Renal cortical epithelial cell (primary cell): ENCODE results near the gene TEDC2. TPM values are rescaled to one million over a fixed set of nuclear protein-coding genes. Genes with fewer than 3 reads are reported as not detected.

Source experiments
- DNase-seq: peaks from one replicate; pipeline ENCODE4 v3.0.0-alpha.2; 2011; ENCODE audit warnings: low read depth
- total RNA-seq: library from RNA; depleted of rRNA; stranded (reverse); fragments of >200 nt; gene quantifications from 2 replicates; pipeline ENCODE4 v1.2.3, GENCODE V29; 2014

Gene TEDC2
- total RNA-seq, 1 donor from 2014 or later = 2.3 TPM

GRCh38 chr16:2496223-2497115 is 36.6 kb downstream of the TEDC2 start:
- no peak for DNase-seq

DNA sequence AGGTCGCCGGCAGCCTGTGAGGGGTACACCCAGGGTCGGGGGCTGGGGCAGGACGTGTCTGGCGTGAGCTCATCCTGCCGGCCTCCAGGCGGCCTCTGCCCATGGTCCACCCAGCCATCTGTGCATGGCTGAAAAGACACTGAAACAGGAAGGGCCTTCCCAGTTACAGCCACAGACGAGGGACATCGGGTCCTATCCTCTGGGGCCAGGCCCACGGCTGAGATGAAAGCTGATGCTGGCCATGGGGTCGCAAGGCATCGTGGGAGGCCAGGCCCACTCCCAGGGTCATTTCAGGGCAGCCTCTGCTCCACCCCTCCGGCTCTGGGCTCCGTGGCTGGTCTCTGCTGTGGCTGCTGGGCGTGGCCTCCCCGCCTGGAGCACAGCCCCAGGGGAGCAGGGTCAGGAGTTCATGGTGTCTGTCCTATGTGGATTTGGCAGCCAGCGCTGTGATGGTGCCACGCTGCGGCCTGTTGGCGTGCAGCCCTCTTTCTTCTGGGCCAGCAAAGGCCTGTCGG is 37.3 kb downstream of the TEDC2 start:
- DNase-seq = no peak

DNA sequence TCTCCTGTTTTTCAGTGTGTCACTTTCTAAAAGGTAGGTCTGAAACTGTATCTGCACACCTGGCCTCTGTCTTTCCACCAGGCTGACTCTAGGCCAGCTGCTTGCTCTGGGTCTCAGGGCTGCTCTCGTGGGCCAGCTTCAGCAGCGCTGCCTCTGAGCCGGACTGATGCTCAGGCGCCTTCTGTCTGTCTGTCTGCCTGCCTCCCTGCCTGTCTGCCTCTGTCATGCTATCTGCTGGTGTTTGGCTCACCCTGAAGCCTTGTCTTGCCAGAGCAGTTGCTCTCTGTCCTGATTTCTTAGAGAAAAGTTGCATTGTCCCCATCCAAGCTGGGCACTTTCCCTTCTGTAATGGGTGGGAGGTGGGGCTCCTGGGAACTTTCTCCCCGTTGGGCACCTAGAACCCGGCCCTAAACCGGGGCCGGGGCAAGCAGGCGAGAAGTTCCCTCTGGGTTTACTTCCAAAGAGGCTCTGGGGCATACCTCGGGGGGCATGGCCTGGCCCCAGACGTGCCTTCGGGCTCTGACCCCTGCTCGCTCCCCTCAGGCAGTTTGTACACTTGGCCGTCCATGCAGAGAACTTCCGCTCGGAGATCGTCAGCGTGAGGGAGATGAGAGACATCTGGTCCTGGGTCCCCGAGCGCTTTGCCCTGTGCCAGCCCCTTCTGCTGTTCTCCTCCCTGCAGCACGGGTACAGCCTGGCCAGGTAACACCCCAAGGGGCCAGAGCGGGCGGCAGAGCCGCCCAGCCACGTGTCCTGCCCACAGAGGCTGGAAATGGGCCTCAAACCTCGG is 38.0 kb downstream of the TEDC2 start:
- DNase-seq = no peak

DNA sequence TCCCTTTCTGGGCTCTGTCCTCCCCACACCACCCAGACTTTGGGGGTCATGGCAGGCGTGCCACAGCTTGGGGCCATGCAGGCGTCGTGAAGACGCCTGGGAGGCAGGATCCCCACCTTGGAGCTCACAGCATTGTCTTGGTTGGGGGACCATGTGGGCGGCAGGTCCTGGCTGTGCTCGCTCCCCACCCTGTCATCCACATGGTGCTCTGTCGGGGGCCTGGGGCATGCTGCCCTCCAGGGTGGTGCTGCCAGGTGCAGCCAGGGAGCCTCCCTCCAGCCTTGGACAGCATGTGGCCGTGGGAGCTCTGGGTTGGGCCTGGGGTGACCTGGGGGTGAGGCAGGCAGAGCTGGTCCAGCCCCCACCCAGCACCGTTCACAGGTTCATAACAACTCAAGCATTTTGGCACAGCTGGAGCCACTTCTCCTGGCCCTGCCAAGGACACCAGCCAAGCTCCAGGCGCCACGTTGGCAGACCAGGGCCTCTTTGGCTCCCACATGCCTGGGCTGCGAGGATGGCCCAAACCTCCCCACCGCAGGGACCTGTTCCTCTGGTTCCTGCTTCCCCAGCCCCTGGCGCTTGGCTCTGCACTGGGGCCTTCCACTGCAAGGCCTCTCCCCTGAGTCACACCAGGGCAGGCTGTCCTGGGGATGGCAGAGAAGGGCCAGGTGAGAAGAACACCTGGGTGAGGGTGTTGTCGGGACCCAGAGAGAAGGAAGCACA is 38.8 kb downstream of the TEDC2 start:
- no peak for DNase-seq

DNA sequence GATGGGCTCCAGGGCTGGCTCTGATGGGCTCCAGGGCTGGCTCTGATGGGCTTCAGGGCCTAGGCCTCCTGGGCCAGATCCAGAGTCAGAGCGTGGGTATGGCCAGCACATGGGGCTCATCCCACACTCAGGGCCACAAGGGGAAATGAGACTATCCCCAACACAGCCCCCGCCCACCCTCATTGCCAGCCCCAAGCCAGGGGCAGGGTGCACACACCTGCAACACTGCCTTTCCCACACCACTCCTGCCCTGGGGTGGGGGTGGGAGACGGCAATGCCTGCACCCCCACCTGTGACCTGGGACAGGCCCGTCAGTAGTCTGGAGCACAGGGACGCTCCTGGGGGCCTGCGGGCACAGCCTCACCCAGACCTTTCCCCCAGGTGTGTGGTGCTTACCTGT is 39.5 kb downstream of the TEDC2 start:
- no peak for DNase-seq

GRCh38 chr16:2499890-2500429 is 40.1 kb downstream of the TEDC2 start:
- no peak for DNase-seq

DNA sequence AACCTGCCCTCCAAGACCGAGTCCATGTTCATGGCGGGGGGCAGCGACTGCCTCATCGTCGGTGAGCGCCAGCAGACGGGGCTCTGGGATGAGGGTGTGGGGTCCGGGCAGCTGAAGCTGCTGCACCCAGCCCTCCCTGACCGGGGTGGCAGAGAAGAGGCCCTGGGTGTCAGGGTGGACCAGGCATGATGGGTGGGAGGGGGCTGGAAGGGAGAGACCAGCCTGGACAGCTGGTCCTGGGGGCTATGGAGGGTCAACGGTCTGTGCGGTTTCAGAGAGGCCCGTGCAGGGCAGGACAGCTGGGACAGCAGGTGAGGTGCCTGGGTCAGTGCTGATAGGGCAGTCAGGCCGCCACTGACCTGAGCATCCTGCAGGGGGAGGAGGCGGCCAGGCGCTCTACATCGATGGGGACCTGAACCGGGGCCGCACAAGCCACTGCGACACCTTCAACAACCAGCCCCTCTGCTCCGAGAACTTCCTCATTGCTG is 40.6 kb downstream of the TEDC2 start:
- no peak for DNase-seq

DNA sequence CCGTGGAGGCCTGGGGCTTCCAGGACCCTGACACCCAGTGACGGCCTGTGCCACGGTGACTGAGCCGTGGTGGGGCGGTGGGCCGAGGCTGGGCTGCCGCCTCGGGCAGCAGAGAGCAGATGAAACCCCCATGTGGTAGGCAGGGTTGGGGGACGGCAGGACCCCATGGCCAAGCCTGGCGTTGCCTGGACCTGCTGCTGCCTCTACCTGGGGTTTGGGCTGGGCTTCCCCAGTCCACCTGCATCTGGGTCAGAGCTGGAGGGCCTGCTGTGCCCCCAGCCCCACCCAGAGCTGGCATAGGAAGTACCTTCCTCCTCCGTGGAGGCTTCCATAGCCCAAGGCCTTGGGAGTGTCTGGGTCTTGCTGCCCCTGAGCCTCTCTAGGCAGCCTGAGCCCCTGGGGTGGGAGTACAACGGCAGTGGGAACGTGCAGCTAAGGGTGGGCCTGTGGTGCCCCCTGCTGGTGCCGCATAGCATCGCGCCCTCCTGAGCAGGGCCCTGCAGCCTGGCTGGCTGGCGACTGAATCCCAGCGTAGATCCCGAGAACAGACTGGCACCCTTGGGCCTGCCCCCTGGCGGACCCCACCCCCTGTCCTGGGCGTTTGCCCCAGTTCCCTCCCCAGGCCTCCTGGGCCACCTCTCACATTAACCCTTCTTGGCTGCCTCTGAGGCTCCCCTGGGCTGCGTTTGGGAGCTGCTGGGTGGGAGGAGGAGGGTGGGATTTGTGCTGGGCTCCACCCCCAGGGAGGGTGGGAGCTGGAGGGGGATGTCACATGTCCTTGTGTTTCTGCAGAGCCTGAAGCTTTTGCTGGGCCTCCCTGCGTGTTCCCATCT is 41.2 kb downstream of the TEDC2 start:
- DNase-seq = peak; percentile 62

DNA sequence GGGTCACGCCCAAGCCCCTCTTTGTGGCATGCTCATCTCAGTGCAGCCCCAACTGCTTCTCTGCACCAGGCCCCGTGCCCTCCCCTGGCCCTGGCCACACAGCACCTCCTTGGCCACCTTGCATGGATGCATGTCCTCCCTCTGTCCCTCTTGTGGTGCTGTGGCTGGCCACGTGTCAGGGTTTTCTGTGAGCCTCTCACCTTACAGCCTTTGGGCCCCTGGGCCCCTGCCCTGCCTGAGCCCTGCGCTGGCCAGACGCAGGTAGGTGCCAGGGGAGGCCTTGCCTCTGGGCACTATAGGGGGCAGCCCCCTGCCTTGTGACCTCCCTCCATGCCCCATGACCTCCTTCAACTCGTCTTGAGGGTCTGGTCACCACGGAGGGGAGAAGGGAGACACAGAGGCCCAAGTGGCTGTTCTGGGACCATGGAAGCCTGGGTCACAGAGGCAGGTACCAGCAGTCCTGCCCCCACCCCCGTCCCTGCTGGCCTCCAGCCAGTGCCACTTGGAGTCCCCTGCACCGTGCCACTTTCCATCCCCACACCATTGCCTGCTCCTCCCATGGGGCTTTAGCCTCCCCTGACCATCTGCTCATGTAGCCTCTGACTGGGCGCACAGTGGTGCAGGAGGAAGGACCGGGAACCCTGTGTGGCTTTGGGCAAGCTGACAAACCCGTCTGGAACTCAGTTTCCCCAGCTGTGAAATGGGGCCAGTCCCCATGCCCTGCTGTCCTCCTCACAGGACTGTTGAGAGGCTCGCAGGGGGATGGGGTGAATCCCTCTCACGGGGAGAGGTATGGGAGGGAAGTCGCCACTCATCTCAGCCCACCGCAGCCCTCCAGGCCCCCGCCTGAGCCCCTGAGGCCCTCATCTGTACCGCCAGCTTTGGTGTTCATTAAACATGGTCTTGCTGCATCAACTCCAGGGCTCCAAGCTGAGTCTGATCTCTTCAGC is 42.3 kb downstream of the TEDC2 start:
- no peak for DNase-seq

- DNase-seq = no peak
Measured at GRCh38 chr16:2505695-2506094, 45.8 kb downstream of the TEDC2 start.

DNA sequence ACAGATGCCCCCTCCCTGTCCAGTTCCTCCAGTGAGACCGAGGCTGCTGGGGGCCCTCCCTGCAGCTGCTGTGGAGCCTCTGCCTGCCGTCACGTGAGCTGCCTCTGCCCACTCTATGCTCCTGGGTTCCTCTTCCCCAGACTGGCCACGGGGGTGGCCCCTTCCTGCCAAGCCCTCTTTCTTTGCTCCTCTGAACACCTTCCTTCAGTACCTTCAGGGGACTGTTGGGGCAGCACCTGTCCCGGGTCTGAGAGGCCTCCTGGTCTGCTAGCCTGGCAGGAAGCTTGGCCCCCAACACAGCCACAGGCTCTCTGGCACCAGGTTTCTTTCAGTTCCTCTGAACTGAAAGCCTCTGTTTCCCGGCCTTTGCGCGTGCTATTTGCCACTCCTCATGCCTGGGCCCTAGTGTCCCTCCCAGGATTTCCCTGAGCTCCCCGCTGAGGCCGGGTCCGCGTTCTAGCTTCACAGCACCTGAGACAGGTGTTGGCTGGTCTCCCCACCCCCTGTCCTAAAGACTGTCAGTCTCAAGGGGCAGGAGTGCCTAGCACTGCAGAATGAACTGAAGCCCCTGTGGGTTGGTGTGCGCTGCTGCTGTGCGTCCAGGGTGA is 47.2 kb downstream of the TEDC2 start:
- no peak for DNase-seq

DNA sequence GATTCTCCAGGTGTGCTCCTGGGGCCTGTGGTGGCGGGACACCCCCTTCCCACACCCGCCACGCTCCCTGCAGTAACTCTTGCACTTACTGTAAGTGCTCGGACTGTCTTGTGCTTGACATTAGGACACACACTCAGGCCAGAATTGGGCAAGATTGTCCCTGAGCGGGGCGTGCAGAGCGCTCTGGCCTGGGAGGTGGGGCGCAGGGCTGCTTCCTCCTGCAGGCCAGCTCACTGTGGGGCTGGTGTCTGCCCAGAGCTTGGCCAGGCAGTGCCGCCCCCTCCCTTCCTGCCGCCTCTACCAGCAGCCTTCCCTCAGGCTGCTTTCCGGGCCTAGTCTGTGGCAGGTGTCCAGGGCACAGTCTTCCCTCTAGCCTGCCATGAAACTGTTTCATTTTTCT is 47.8 kb downstream of the TEDC2 start:
- no peak for DNase-seq

DNA sequence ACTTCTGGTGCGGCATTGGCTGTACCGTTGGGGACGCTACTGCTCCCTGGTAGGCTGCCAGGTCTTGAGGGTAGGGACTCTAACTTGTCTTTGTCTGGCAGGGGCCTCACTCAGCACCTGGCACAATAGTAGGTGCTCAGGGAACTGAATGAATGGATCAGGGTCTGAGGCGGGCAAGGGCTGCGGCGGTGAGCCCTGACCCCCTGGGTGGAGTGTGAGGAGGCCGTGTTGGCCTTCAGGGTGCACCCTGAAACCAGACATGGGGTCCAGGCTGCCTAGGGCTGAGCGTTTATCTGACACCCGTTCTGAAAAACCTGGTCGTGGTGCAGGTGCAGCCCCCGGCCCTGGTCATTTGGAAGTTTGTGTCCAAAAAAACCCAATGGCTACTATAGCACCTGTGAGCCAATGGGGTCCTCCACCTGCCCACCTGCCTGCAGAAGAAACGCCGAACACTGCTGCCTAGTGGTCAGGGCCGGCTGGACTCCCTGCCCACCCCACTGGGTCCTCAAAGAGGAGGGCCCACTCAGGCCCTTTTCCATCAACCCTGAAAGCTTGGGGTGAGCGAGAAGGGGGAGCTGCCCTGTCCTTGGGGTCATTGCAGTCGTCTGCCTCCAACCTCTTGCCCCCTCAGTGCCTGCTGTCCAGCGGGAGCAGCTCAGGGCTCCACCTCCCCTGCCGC is 49.0 kb downstream of the TEDC2 start:
- no peak for DNase-seq

DNA sequence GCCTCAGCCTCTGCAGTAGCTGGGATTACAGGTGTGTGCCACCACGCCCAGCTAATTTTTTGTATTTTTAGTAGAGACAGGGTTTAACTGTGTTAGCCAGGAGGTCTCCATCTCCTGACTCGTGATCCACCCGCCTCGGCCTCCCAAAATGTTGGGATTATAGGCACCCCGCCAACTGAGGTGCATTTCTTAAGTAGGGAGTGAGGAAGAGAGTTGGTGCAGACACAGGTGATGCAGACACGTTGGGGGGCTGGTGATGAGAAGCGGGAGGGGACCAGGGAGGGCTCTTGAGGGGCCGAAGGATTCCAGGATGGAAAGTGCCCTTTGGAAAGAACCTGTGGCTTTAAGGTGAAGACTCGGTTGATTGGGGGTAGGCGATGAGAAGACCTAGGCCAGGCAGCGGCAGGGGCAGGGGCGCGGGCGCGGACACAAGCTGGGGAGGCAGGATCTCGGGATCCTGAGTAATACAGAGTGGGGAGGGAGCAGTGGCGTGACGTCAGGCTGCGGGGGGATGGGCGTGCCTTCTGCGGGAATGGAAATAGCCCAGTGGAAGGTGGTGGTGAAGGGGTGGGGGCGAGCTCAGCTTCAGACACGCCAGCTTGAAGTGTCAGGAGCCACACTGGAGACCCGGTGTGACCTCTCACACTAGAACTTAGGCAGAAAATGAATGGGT is 51.4 kb downstream of the TEDC2 start:
- peak; percentile 30 for DNase-seq

DNA sequence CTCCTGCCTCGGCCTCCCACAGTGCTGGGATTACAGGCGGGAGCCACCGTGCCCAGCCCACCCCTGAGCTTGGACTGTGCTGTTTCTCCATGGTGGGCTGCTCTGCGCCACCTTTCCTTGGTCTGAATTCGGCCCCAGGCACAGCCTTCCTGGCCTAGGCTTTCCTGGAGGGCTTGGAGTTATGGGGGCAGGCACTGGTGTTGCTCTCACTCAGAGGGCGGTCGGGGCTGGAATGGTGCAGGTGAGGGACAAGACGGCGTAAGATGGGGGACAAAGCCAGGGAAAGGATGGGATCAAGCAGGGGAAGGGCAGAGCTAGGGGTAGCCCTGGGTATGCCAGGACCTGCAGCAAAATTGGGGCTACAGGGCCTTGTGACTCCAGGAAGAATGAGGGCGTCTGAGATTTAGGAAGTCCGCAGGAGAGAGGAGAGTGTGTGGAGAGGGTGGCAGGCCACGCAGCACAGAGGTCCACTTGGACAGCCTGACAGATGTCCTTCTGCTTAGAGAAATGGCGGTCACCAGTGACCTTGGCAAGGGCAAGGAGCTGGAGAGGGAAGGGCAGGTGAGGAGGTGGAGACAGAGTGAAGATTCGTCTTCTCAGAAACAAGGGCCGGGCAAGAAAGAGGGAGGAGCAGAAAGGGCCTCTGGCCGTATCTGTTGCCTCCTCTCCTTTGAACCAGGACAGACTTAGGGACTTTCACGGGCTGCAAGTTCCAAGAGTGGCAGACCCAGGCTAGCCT is 52.3 kb downstream of the TEDC2 start:
- DNase-seq = no peak

DNA sequence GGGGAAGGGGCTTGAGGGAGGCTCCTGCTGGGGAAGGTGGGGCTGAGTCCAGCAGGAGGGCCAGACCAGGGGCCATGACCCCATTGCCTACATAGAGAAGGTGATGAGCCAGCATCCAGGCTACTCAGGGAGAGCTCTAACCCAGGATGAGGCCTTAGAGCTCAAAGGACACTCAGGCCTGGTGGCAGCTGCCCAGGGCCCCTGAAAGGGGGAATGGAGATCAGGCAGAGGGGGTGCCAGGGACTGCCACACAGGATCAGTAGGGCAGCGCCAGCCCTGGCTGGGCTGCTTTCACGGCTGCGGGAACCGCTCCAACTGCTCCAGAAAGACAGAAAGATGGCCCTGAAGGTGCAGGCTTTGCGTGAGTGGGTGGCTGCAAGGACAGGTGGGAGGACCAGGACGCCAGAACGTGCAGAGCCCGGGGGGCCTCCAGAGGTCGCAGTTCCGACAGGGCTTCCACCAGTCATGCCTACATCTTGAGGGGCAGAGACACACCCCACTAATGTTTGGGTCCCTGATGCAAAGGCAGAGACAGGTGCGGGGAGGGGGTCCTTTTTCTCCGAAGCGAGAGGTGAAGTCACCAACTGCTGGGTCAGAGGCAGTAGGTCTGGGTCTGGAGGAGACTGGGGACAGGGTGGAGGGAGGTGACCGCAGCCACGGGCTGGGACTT is 53.0 kb downstream of the TEDC2 start:
- DNase-seq = no peak
